ENCODE measurements around the gene ZMYND8. TPM values are rescaled to one million over a fixed set of nuclear protein-coding genes. Genes with fewer than 3 reads are reported as not detected.

ZMYND8 gene
- total RNA-seq, 2 donors from 2014 or later, result 22.0 to 35.3 TPM

- Histone ChIP-seq H3K4me3 (no peak overlapping the region), H3K27ac (peak overlapping the region; percentile 81 to 82), H3K9me3 (no peaks in the 10 kb centered on the region), H3K27me3 (no peaks in the 10 kb centered on the region), H3K4me1 (peaks cover 0 to 73% of the 10 kb centered on the region in 2 donors), H3K36me3 (no peaks in the 10 kb centered on the region)
- TF ChIP-seq CTCF (IDR thresholded peaks at IDR 0.05), result no peak
- DNase-seq (ENCODE audit: low spot score), result no peak
Measured at GRCh38 chr20:47337413-47337812, 19.1 kb downstream of the ZMYND8 start.

- Histone ChIP-seq H3K4me3 (no peak overlapping the region), H3K9me3 (no peaks in the 10 kb centered on the region), H3K27me3 (no peaks in the 10 kb centered on the region), H3K27ac (peak overlapping the region; percentile 81 to 82), H3K4me1 (peaks cover 0 to 83% of the 10 kb centered on the region in 2 donors), H3K36me3 (no peaks in the 10 kb centered on the region)
- peak; percentile 85 for DNase-seq (ENCODE audit: low spot score)
- no peak for TF ChIP-seq CTCF (IDR thresholded peaks at IDR 0.05)
Measured at GRCh38 chr20:47336129-47336754, 20.3 kb downstream of the ZMYND8 start.

GRCh38 chr20:47335251-47336128 lies 21.0 kb downstream of the ZMYND8 start:
- H3K27me3 ChIP-seq, result no peaks in the 10 kb centered on the region
- H3K27ac ChIP-seq, result peak overlapping the region; percentile 81 to 82
- H3K9me3 ChIP-seq, result no peaks in the 10 kb centered on the region
- TF ChIP-seq CTCF (IDR thresholded peaks at IDR 0.05), result no peak
- H3K36me3 ChIP-seq, result no peaks in the 10 kb centered on the region
- no peak overlapping the region for H3K4me3 ChIP-seq
- DNase-seq (ENCODE audit: low spot score), result no peak
- peaks cover 0 to 90% of the 10 kb centered on the region in 2 donors for H3K4me1 ChIP-seq

- Histone ChIP-seq H3K27me3 (no peaks in the 10 kb centered on the region), H3K27ac (peak overlapping the region; percentile 81 to 82), H3K9me3 (no peaks in the 10 kb centered on the region), H3K4me3 (no peak overlapping the region), H3K4me1 (peaks cover 0 to 96% of the 10 kb centered on the region in 2 donors), H3K36me3 (no peaks in the 10 kb centered on the region)
- DNase-seq (ENCODE audit: low spot score), result no peak
- no peak for TF ChIP-seq CTCF (IDR thresholded peaks at IDR 0.05)
Measured at GRCh38 chr20:47334022-47334551, 22.4 kb downstream of the ZMYND8 start.

GRCh38 chr20:47332381-47333206 lies 23.9 kb downstream of the ZMYND8 start:
- peaks cover 0 to 96% of the 10 kb centered on the region in 2 donors for H3K4me1 ChIP-seq
- no peak overlapping the region for H3K4me3 ChIP-seq
- no peak for TF ChIP-seq CTCF (IDR thresholded peaks at IDR 0.05)
- no peaks in the 10 kb centered on the region for H3K27me3 ChIP-seq
- H3K36me3 ChIP-seq, result no peaks in the 10 kb centered on the region
- H3K9me3 ChIP-seq, result no peaks in the 10 kb centered on the region
- no peak for DNase-seq (ENCODE audit: low spot score)
- peak overlapping the region; percentile 81 to 82 for H3K27ac ChIP-seq

All from right atrium auricular region (tissue), 2 donors.